ENCODE data around the gene DTX4. TPM values are rescaled to one million over a fixed set of nuclear protein-coding genes. Genes with fewer than 3 reads are reported as not detected.

DTX4 gene
- total RNA-seq, 1 experiment from 2014 or later: 7.6 TPM

DNA sequence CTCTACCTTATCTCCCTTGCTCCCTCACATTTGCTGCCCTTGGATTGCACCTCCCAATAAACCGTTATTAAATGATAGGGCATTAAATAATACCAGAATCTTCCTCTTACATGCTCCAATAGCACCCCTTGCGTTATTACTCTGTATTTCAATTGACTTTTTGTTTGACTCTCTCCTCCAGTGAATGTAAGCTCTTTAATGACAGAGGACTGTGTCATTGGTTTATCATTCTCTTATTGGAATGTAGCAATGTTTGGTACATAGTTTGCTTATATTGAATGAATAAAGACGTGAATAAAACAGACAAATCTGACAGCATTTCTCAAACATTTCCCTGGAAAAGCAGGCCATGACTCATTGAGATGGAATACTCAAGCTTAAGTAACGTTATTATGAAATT, 49.5 kb downstream of the DTX4 start:
- intact Hi-C loops (cut with micrococcal nuclease): no loop called here
- ChIA-PET CTCF (no interaction called here), POLR2A (no interaction called here), RAD21 (ENCODE audit: low non-redundant PET in 1 of 2, low total read pairs in 2 of 2, uncharacterized antibody in 2 of 2, unreplicated experiment in 2 of 2) (no interaction called here)
- no peaks in the 10 kb centered on the region for H3K9me3 ChIP-seq (ENCODE audit: control insufficient read depth in 1 of 2, insufficient read depth in 1 of 2, low read depth in 1 of 2, low read length in 2 of 2)
- 0 out of 2 replicates have a peak, but pooled peaks cover 4% of the 10 kb centered on the region for H3K27me3 ChIP-seq (ENCODE audit: insufficient read depth, low read length)
- H3K79me2 ChIP-seq (ENCODE audit: insufficient read depth, low read length): no peaks in the 10 kb centered on the region
- no peak overlapping the region for H3K27ac ChIP-seq (ENCODE audit: low read depth, low read length)
- no peak overlapping the region for H3K9ac ChIP-seq (ENCODE audit: low read length)
- no peak overlapping the region for H3K4me2 ChIP-seq (ENCODE audit: low read length)
- BruUV-seq (replicated peaks): no TSS peak
- ATAC-seq (no peak), DNase-seq (ENCODE audit: low read depth, low spot score) (no peak)
- H4K20me1 ChIP-seq (ENCODE audit: insufficient read depth): no peaks in the 10 kb centered on the region
- H3K4me3 ChIP-seq (replicated peaks in 1 of 2; ENCODE audit: low read depth in 1 of 2, low read length in 2 of 2): no peak overlapping the region
- TF ChIP-seq YY1 (IDR thresholded peaks at IDR 0.05; ENCODE audit: extremely low read depth, insufficient replicate concordance, low read depth, low read length): no peak
- TF ChIP-seq CEBPB (IDR thresholded peaks at IDR 0.05; ENCODE audit: low read depth): no peak
- no peak for TF ChIP-seq CBX3 (IDR thresholded peaks at IDR 0.05; ENCODE audit: low read depth)
- TF ChIP-seq SIN3A (IDR thresholded peaks at IDR 0.05; ENCODE audit: low read depth): no peak
- TF ChIP-seq, protein P1, sequence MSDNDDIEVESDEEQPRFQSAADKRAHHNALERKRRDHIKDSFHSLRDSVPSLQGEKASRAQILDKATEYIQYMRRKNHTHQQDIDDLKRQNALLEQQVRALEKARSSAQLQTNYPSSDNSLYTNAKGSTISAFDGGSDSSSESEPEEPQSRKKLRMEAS (IDR thresholded peaks at IDR 0.05): no peak
- TF ChIP-seq ZFX (IDR thresholded peaks at IDR 0.05): no peak
- no peak for TF ChIP-seq SRF (IDR thresholded peaks at IDR 0.05; ENCODE audit: low read depth)
- TF ChIP-seq, protein P2, sequence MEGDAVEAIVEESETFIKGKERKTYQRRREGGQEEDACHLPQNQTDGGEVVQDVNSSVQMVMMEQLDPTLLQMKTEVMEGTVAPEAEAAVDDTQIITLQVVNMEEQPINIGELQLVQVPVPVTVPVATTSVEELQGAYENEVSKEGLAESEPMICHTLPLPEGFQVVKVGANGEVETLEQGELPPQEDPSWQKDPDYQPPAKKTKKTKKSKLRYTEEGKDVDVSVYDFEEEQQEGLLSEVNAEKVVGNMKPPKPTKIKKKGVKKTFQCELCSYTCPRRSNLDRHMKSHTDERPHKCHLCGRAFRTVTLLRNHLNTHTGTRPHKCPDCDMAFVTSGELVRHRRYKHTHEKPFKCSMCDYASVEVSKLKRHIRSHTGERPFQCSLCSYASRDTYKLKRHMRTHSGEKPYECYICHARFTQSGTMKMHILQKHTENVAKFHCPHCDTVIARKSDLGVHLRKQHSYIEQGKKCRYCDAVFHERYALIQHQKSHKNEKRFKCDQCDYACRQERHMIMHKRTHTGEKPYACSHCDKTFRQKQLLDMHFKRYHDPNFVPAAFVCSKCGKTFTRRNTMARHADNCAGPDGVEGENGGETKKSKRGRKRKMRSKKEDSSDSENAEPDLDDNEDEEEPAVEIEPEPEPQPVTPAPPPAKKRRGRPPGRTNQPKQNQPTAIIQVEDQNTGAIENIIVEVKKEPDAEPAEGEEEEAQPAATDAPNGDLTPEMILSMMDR (IDR thresholded peaks at IDR 0.05 in 2 of 3, conservative IDR thresholded peaks at IDR 0.05 in 1 of 3; ENCODE audit: borderline replicate concordance in 1 of 3, insufficient read depth in 1 of 3, low read depth in 2 of 3, low read length in 2 of 3): no peak
- TF ChIP-seq EZH2 (IDR thresholded peaks at IDR 0.05): no peak
- TF ChIP-seq SP1 (IDR thresholded peaks at IDR 0.05; ENCODE audit: low read depth): no peak
- no peak for TF ChIP-seq RAD21 (IDR thresholded peaks at IDR 0.05; ENCODE audit: low read depth)
- TF ChIP-seq POLR2AphosphoS5 (IDR thresholded peaks at IDR 0.05; ENCODE audit: low read depth, low read length): no peak
- TF ChIP-seq ATF3 (IDR thresholded peaks at IDR 0.05): no peak
- no peak for TF ChIP-seq ELF1 (IDR thresholded peaks at IDR 0.05; ENCODE audit: borderline replicate concordance, low read depth)
- no peak for TF ChIP-seq ZNF274 (IDR thresholded peaks at IDR 0.05; ENCODE audit: low read depth, low read length)
- TF ChIP-seq JUND (IDR thresholded peaks at IDR 0.05): no peak
- no peak for TF ChIP-seq POLR2A (IDR thresholded peaks at IDR 0.05; ENCODE audit: borderline replicate concordance, extremely low read depth, insufficient read depth, insufficient read length)
- no peak for TF ChIP-seq EGR1 (IDR thresholded peaks at IDR 0.05; ENCODE audit: low read depth)
- TF ChIP-seq EZH2phosphoT487 (IDR thresholded peaks at IDR 0.05; ENCODE audit: borderline replicate concordance): no peak
- no peak for TF ChIP-seq TCF7L2 (IDR thresholded peaks at IDR 0.05; ENCODE audit: borderline replicate concordance, extremely low read depth, insufficient read depth, insufficient read length)
- no peaks in the 10 kb centered on the region for H3K9me2 ChIP-seq (ENCODE audit: insufficient read depth)
- H3K36me3 ChIP-seq (ENCODE audit: control insufficient read depth in 1 of 2, insufficient read depth in 2 of 2, low read length in 2 of 2): no peaks in the 10 kb centered on the region
- 0 out of 4 replicates have a peak, but pooled peaks cover 0 to 3% of the 10 kb centered on the region in 2 experiments for H3K4me1 ChIP-seq (ENCODE audit: control insufficient read depth in 1 of 2, insufficient read depth in 2 of 2, low read length in 2 of 2)
- H2AFZ ChIP-seq (ENCODE audit: low read depth, low read length, poor library complexity, severe bottlenecking): no peak overlapping the region

Measured in HCT116 (cell line).